H9 (cell line): ENCODE results near the gene KIAA0513. TPM values are rescaled to one million over a fixed set of nuclear protein-coding genes. Genes with fewer than 3 reads are reported as not detected.

ENCODE experiments used
- DNase-seq: peaks from one replicate; pipeline ENCODE4 v3.0.0-alpha.2; 2017
- H2AFZ ChIP-seq: one replicate; pipeline ENCODE4 v1.6.1; 2013; ENCODE audit warnings: mild to moderate bottlenecking, low read length, control low read depth, moderate library complexity
- H2AK5ac ChIP-seq: 2 replicates; pipeline ENCODE4 v1.6.1; 2013; ENCODE audit warnings: low read length, control low read depth, mixed read lengths; ENCODE audit not compliant: insufficient read length
- H2BK120ac ChIP-seq: one replicate; pipeline ENCODE4 v1.6.1; 2013; ENCODE audit warnings: low read depth, mild to moderate bottlenecking, low read length, control low read depth, inconsistent platforms; ENCODE audit not compliant: poor library complexity, severe bottlenecking
- H2BK12ac ChIP-seq: 2 replicates; pipeline ENCODE4 v1.6.1; 2013; ENCODE audit warnings: low read length, control low read depth, mixed read lengths, low read depth; ENCODE audit not compliant: insufficient read length
- H2BK15ac ChIP-seq: 2 replicates; pipeline ENCODE4 v1.6.1; 2013; ENCODE audit warnings: low read depth, low read length, control low read depth
- H2BK20ac ChIP-seq: one replicate; pipeline ENCODE4 v1.6.1; 2013; ENCODE audit warnings: low read depth, mild to moderate bottlenecking, low read length, control low read depth, inconsistent platforms; ENCODE audit not compliant: poor library complexity, severe bottlenecking
- H2BK5ac ChIP-seq: 2 replicates; pipeline ENCODE4 v1.6.1; 2013; ENCODE audit warnings: low read length, control low read depth, mixed read lengths; ENCODE audit not compliant: insufficient read length
- H3K14ac ChIP-seq: 2 replicates; pipeline ENCODE4 v1.6.1; 2013; ENCODE audit warnings: low read length, control low read depth; ENCODE audit not compliant: insufficient read depth
- H3K18ac ChIP-seq: 2 replicates; pipeline ENCODE4 v1.6.1; 2013; ENCODE audit warnings: low read depth, mild to moderate bottlenecking, mixed read lengths, low read length, control low read depth; ENCODE audit not compliant: insufficient read length
- H3K23ac ChIP-seq: 2 replicates; pipeline ENCODE4 v1.6.1; 2013; ENCODE audit warnings: low read length, control low read depth, mixed read lengths, low read depth; ENCODE audit not compliant: insufficient read length
- H3K23me2 ChIP-seq: 2 replicates; pipeline ENCODE4 v1.6.1; 2013; ENCODE audit warnings: low read depth, mild to moderate bottlenecking, mixed read lengths, low read length, control low read depth; ENCODE audit not compliant: insufficient read length, poor library complexity, severe bottlenecking
- H3K27ac ChIP-seq: 2 replicates; pipeline ENCODE4 v1.5.1; 2013; ENCODE audit warnings: low read length, control low read depth, mixed read lengths, low read depth; ENCODE audit not compliant: insufficient read length
- H3K27me3 ChIP-seq: 2 replicates; pipeline ENCODE4 v1.6.1; 2013; ENCODE audit warnings: low read length, control low read depth, inconsistent platforms; ENCODE audit not compliant: insufficient read depth
- H3K4ac ChIP-seq: 2 replicates; pipeline ENCODE4 v1.6.1; 2013; ENCODE audit warnings: low read depth, mild to moderate bottlenecking, control low read depth, inconsistent platforms, low read length, moderate library complexity
- H3K4me1 ChIP-seq: 2 replicates; pipeline ENCODE4 v1.6.1; 2013; ENCODE audit warnings: low read length, control low read depth, inconsistent platforms; ENCODE audit not compliant: insufficient read depth
- H3K4me2 ChIP-seq: 2 replicates; pipeline ENCODE4 v1.6.1; 2013; ENCODE audit warnings: low read length, control low read depth, mixed read lengths; ENCODE audit not compliant: insufficient read length, insufficient read depth
- H3K56ac ChIP-seq: 2 replicates; pipeline ENCODE4 v1.6.1; 2013; ENCODE audit warnings: low read depth, mild to moderate bottlenecking, mixed read lengths, low read length, control low read depth; ENCODE audit not compliant: insufficient read length
- H3K79me1 ChIP-seq: 2 replicates; pipeline ENCODE4 v1.6.1; 2013; ENCODE audit warnings: low read depth, mild to moderate bottlenecking, moderate library complexity, low read length, control low read depth, inconsistent platforms; ENCODE audit not compliant: insufficient read depth, poor library complexity, severe bottlenecking
- H3K79me2 ChIP-seq: 2 replicates; pipeline ENCODE4 v1.6.1; 2013; ENCODE audit warnings: low read length, control low read depth, inconsistent platforms; ENCODE audit not compliant: insufficient read depth
- H3K9ac ChIP-seq: 2 replicates; pipeline ENCODE4 v1.6.1; 2013; ENCODE audit warnings: low read length, control low read depth, mixed read lengths; ENCODE audit not compliant: insufficient read length; ENCODE audit errors: extremely low read depth
- H3K9me3 ChIP-seq: one replicate; pipeline ENCODE4 v1.6.1; 2013; ENCODE audit warnings: low read depth, low read length, inconsistent platforms; ENCODE audit not compliant: control insufficient read depth
- H3T11ph ChIP-seq: one replicate; pipeline ENCODE4 v1.6.1; 2013; ENCODE audit warnings: mild to moderate bottlenecking, low read length, control low read depth, inconsistent platforms
- H4K20me1 ChIP-seq: one replicate; pipeline ENCODE4 v1.6.1; 2013; ENCODE audit not compliant: control insufficient read depth, insufficient read length, insufficient read depth
- H4K5ac ChIP-seq: 2 replicates; pipeline ENCODE4 v1.6.1; 2013; ENCODE audit warnings: low read depth, mild to moderate bottlenecking, mixed read lengths, low read length, control low read depth; ENCODE audit not compliant: insufficient read length
- H4K8ac ChIP-seq: replicated peaks from 2 replicates; pipeline ENCODE4 v1.6.1; 2013; ENCODE audit warnings: low read length, control low read depth, mixed read lengths, low read depth; ENCODE audit not compliant: insufficient read length
- H4K91ac ChIP-seq: 2 replicates; pipeline ENCODE4 v1.6.1; 2013; ENCODE audit warnings: low read depth, mild to moderate bottlenecking, moderate library complexity, mixed read lengths, low read length, control low read depth; ENCODE audit not compliant: insufficient read length
- H3K27ac Mint-ChIP-seq, 3 experiments: 2 replicates in 2 of 3; 3 replicates in 1 of 3; pipeline ENCODE4 v1.8.0; 2020 to 2021; ENCODE audit warnings: mixed read lengths in 3 of 3, mild to moderate bottlenecking in 1 of 3, moderate library complexity in 1 of 3
- H3K27me3 Mint-ChIP-seq: 2 replicates; pipeline ENCODE4 v1.8.0; 2021; ENCODE audit warnings: low read depth, mild to moderate bottlenecking, moderate library complexity, mixed read lengths
- H3K36me3 Mint-ChIP-seq, 3 experiments: 2 replicates in 2 of 3; 3 replicates in 1 of 3; pipeline ENCODE4 v1.8.0; 2020 to 2021; ENCODE audit warnings: low read depth in 3 of 3, mixed read lengths in 3 of 3; ENCODE audit not compliant: insufficient read depth in 1 of 3
- H3K4me1 Mint-ChIP-seq, 2 experiments: 2 replicates each; pipeline ENCODE4 v1.8.0; 2020; ENCODE audit warnings: mixed read lengths in 2 of 2
- H3K4me3 Mint-ChIP-seq, 2 experiments: 2 replicates in 1 of 2; 3 replicates in 1 of 2; pipeline ENCODE4 v1.8.0; 2020 to 2021; ENCODE audit warnings: mild to moderate bottlenecking in 2 of 2, mixed read lengths in 2 of 2, moderate library complexity in 1 of 2
- H3K9me3 Mint-ChIP-seq, 2 experiments: 2 replicates in 1 of 2; 3 replicates in 1 of 2; pipeline ENCODE4 v1.8.0; 2020; ENCODE audit warnings: mild to moderate bottlenecking in 2 of 2, mixed read lengths in 2 of 2, moderate library complexity in 1 of 2
- WGBS: extraction: QIAGEN DNeasy Blood & Tissue Kit; methylation state at CpG from one replicate; pipeline ENCODE4 v1.1.7; 2013; ENCODE audit warnings: missing lambda C conversion rate, low lambda C conversion rate, mixed read lengths; ENCODE audit not compliant: insufficient read length; ENCODE audit errors: extremely low coverage; 5-methylcytosine and 5-hydroxymethylcytosine counted together
- total RNA-seq: library from RNA; stranded (reverse); gene quantifications from 2 replicates; pipeline ENCODE4 v1.2.1, GENCODE V29; 2021
- TF ChIP-seq, protein P1 (sequence below): fragments of 200-600 bp; sonication (generic); conservative IDR thresholded peaks from 3 replicates; pipeline ENCODE4 v1.8.0; 2021; ENCODE audit warnings: antibody characterized with exemption, mild to moderate bottlenecking

KIAA0513 gene
- total RNA-seq, 1 experiment from 2014 or later, result 4.7 TPM

DNA sequence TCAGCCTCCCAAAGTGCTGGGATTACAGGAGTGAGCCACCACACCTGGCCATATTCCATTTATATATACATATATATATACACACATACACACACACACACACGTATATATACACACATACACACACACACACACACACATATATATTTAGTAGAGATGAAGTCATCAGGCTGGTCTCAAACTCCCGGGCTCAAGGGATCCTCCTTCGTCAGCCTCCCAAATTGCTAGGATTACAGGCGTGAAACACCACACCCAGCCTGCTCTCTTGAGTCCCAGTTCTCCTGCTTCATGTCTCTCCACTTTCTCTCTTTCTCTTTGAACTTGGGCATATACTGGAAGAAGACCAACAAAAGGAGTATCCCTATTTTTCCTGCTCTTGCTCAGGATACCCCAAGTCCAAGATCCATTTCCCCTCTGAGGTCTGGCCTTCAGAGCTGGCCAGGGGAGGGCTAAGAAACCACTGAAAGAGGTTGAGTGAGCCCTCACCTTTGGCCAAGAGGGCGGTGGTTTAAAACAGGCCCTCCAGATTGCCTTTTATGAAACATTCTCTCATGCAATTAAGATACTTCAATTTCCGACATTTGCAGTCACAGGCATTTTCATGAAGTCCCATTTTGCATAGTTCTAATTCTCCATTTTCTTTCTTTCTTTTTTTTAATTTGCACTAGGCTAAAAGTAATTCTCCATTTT lies 46.8 kb downstream of the KIAA0513 start:
- Histone ChIP-seq H3K79me1 (no peaks in the 10 kb centered on the region), H2AK5ac (no peak overlapping the region), H2BK15ac (no peak overlapping the region), H3K4me2 (no peak overlapping the region), H4K5ac (no peak overlapping the region), H3K9me3 (no peaks in the 10 kb centered on the region), H2AFZ (no peak overlapping the region), H3K23ac (no peak overlapping the region), H3K14ac (no peak overlapping the region), H3K18ac (no peak overlapping the region), H4K8ac (no peak overlapping the region), H2BK5ac (no peak overlapping the region), H3T11ph (no peak overlapping the region), H3K9ac (no peak overlapping the region), H2BK120ac (no peak overlapping the region), H3K79me2 (no peaks in the 10 kb centered on the region), H3K27me3 (no peaks in the 10 kb centered on the region; the same call in 1 of the 2 replicates), H3K4me1 (no peaks in the 10 kb centered on the region), H2BK20ac (no peak overlapping the region), H3K56ac (no peak overlapping the region), H4K20me1 (no peaks in the 10 kb centered on the region), H4K91ac (no peak overlapping the region), H2BK12ac (no peak overlapping the region), H3K27ac (no peak overlapping the region), H3K4ac (no peak overlapping the region), H3K23me2 (no peaks in the 10 kb centered on the region)
- peaks cover 1 to 17% (median 7%) of the 10 kb centered on the region in 3 experiments; a peak in 5 of 7 replicates for H3K36me3 Mint-ChIP-seq
- DNase-seq, result no peak
- no CpG with 5 or more reads among the region's 6 CpGs for WGBS
- H3K4me1 Mint-ChIP-seq, result peaks cover 21 to 23% of the 10 kb centered on the region in 2 experiments
- peaks cover 46% of the 10 kb centered on the region for H3K27me3 Mint-ChIP-seq
- TF ChIP-seq, protein P1, sequence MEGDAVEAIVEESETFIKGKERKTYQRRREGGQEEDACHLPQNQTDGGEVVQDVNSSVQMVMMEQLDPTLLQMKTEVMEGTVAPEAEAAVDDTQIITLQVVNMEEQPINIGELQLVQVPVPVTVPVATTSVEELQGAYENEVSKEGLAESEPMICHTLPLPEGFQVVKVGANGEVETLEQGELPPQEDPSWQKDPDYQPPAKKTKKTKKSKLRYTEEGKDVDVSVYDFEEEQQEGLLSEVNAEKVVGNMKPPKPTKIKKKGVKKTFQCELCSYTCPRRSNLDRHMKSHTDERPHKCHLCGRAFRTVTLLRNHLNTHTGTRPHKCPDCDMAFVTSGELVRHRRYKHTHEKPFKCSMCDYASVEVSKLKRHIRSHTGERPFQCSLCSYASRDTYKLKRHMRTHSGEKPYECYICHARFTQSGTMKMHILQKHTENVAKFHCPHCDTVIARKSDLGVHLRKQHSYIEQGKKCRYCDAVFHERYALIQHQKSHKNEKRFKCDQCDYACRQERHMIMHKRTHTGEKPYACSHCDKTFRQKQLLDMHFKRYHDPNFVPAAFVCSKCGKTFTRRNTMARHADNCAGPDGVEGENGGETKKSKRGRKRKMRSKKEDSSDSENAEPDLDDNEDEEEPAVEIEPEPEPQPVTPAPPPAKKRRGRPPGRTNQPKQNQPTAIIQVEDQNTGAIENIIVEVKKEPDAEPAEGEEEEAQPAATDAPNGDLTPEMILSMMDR, result no peak
- H3K4me3 Mint-ChIP-seq, result no peak overlapping the region
- H3K27ac Mint-ChIP-seq, result no peak overlapping the region; a peak in 1 of 7 replicates
- no peaks in the 10 kb centered on the region for H3K9me3 Mint-ChIP-seq
